A673 (cell line): ENCODE measurements around the gene ALDH1L2. TPM values are rescaled to one million over a fixed set of nuclear protein-coding genes. Genes with fewer than 3 reads are reported as not detected.

Experiments used
- BruUV-seq: library from RNA; stranded (reverse); fragments of 400-500 nt; replicated peaks from 2 replicates; lab custom pipeline; 2021; lab: Mats Ljungman, UMichigan
- CTCF ChIA-PET: fragments of 300-600 bp; sonication (Branson Sonifier 250); formaldehyde crosslinking; loops from one replicate; lab custom pipeline; 2022; ENCODE audit warnings: antibody characterized with exemption; lab: Charles Lee
- POLR2A ChIA-PET: fragments of 300-600 bp; sonication (Branson Sonifier 250); formaldehyde crosslinking; loops from one replicate; lab custom pipeline; 2022; ENCODE audit warnings: antibody characterized with exemption; ENCODE audit not compliant: low non-redundant PET; lab: Charles Lee
- DNase-seq: peaks from one replicate; pipeline ENCODE4 v3.0.0-alpha.2; 2015; ENCODE audit warnings: low spot score
- H3K27ac ChIP-seq: fragments of 200-600 bp; sonication (generic); 2 replicates; pipeline ENCODE4 v1.5.1; 2016; ENCODE audit warnings: mixed run types, low read depth, mild to moderate bottlenecking, mixed read lengths, antibody characterized with exemption, low read length; ENCODE audit not compliant: poor library complexity, severe bottlenecking
- H3K27me3 ChIP-seq: fragments of 200-600 bp; sonication (generic); replicated peaks from 2 replicates; pipeline ENCODE4 v1.6.1; 2017; ENCODE audit warnings: mixed run types, low read depth, mild to moderate bottlenecking, mixed read lengths, antibody characterized with exemption, low read length; ENCODE audit not compliant: insufficient read depth, poor library complexity
- H3K36me3 ChIP-seq: fragments of 200-600 bp; sonication (generic); 2 replicates; pipeline ENCODE4 v1.6.1; 2016; ENCODE audit warnings: mixed run types, mild to moderate bottlenecking, mixed read lengths, antibody characterized with exemption, low read length; ENCODE audit not compliant: insufficient read depth, poor library complexity, severe bottlenecking
- H3K4me1 ChIP-seq: fragments of 200-600 bp; sonication (generic); 2 replicates; pipeline ENCODE4 v1.6.1; 2017; ENCODE audit warnings: mixed run types, mild to moderate bottlenecking, mixed read lengths, antibody characterized with exemption, low read length; ENCODE audit not compliant: insufficient read depth, poor library complexity, severe bottlenecking
- H3K4me3 ChIP-seq: fragments of 200-600 bp; sonication (generic); 2 replicates; pipeline ENCODE4 v1.5.1; 2016; ENCODE audit warnings: low read depth, mixed run types, mild to moderate bottlenecking, mixed read lengths, low read length; ENCODE audit not compliant: poor library complexity, severe bottlenecking
- H3K9me3 ChIP-seq: fragments of 200-600 bp; sonication (generic); 2 replicates; pipeline ENCODE4 v1.6.1; 2016; ENCODE audit warnings: mixed run types, low read depth, mild to moderate bottlenecking, mixed read lengths, antibody characterized with exemption, low read length; ENCODE audit not compliant: poor library complexity, severe bottlenecking
- EZH2 ChIP-seq: fragments of 200-600 bp; sonication (generic); IDR thresholded peaks from 2 replicates; pipeline ENCODE4 v1.6.1; 2017; ENCODE audit warnings: borderline replicate concordance, low read depth, mild to moderate bottlenecking, mixed read lengths, antibody characterized with exemption, low read length; ENCODE audit not compliant: poor library complexity, severe bottlenecking
- intact Hi-C: fragments of 100-400 bp; cut with micrococcal nuclease; formaldehyde crosslinking; loops from one replicate; pipeline ENCODE4 v1.10.0; 2022; ENCODE audit not compliant: unreplicated experiment
- total RNA-seq: library from RNA; stranded (reverse); gene quantifications from 2 replicates; pipeline ENCODE4 v1.2.3, GENCODE V29; 2021
- TF ChIP-seq, protein P1 (sequence below): fragments of 300-800, 200-600 bp; sonication (generic); conservative IDR thresholded peaks from 2 replicates; pipeline ENCODE4 v1.5.1; 2017; ENCODE audit warnings: low read depth, mild to moderate bottlenecking, antibody characterized with exemption, low read length, moderate library complexity, mixed read lengths

ALDH1L2 gene
- total RNA-seq, 1 experiment from 2014 or later = 3.4 TPM

DNA sequence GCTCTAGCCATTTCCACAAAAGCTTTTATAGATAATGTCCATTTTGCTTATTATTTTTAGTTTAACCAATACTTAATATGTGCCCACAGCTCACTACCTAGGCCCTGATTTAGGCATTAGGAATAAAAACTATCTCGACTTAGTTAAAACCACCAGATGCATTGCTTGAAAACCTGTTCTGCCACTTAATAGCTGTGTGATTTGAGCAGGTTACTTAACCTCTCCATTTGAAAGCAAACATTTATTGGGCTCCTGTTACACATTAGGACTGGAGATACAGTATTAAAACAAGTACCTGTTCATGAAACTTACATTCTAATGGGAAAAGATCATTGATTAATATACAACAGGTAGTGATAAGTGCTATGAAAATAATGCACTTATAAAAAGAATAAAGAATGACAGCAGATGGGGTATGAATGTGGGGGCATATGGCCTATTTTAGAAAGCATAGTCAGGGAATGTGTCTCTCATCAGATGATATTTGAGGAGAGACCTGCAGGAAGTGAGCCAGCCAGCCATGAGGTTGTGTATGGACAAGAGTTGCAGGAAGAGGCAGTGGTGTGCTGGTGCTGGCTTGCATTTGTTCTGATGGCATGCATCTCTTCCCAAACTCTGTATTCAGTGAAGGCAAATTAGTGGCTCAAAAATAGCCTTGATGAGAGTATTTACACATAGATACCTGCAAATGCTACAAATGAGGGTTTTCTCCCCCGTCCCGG, 63.9 kb downstream of the ALDH1L2 start:
- BruUV-seq = no TSS peak
- Histone ChIP-seq H3K36me3 (no peaks in the 10 kb centered on the region), H3K9me3 (no peaks in the 10 kb centered on the region), H3K27me3 (no peaks in the 10 kb centered on the region), H3K27ac (no peak overlapping the region), H3K4me3 (no peak overlapping the region), H3K4me1 (no peaks in the 10 kb centered on the region)
- TF ChIP-seq, protein P1, sequence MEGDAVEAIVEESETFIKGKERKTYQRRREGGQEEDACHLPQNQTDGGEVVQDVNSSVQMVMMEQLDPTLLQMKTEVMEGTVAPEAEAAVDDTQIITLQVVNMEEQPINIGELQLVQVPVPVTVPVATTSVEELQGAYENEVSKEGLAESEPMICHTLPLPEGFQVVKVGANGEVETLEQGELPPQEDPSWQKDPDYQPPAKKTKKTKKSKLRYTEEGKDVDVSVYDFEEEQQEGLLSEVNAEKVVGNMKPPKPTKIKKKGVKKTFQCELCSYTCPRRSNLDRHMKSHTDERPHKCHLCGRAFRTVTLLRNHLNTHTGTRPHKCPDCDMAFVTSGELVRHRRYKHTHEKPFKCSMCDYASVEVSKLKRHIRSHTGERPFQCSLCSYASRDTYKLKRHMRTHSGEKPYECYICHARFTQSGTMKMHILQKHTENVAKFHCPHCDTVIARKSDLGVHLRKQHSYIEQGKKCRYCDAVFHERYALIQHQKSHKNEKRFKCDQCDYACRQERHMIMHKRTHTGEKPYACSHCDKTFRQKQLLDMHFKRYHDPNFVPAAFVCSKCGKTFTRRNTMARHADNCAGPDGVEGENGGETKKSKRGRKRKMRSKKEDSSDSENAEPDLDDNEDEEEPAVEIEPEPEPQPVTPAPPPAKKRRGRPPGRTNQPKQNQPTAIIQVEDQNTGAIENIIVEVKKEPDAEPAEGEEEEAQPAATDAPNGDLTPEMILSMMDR = no peak
- no peak for TF ChIP-seq EZH2
- POLR2A ChIA-PET = no interaction called here
- CTCF ChIA-PET = no interaction called here
- intact Hi-C loops = no loop called here
- DNase-seq = no peak

GRCh38 chr12:105018776-105019175, 65.5 kb downstream of the ALDH1L2 start:
- ChIA-PET CTCF (no interaction called here), POLR2A (no interaction called here)
- no peak for DNase-seq
- Histone ChIP-seq H3K4me1 (no peaks in the 10 kb centered on the region), H3K27me3 (no peaks in the 10 kb centered on the region), H3K27ac (no peak overlapping the region), H3K9me3 (no peaks in the 10 kb centered on the region), H3K36me3 (no peaks in the 10 kb centered on the region), H3K4me3 (no peak overlapping the region)
- no TSS peak for BruUV-seq
- TF ChIP-seq, protein P1 = no peak
- TF ChIP-seq EZH2 = no peak
- intact Hi-C loops = no loop called here

DNA sequence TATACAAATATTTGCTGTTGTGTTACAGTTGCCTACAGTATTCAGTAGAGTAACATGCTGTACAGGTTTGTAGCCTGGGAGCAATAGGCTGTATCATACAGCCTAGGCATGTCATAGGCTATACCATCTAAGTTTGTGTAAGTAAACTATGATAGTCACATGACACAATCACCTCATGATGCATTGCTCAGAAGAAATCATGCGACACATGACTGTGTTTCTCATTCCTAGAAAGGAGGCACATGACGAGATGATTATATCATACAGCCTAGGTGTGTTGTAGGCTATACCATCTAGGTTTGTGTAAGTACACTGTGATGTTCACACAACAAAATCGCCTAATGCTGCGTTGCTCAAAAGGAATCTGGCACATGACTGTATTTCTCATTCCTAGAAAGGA, 66.2 kb downstream of the ALDH1L2 start:
- Histone ChIP-seq H3K27me3 (no peaks in the 10 kb centered on the region), H3K4me1 (no peaks in the 10 kb centered on the region), H3K27ac (no peak overlapping the region), H3K4me3 (no peak overlapping the region), H3K9me3 (no peaks in the 10 kb centered on the region), H3K36me3 (no peaks in the 10 kb centered on the region)
- intact Hi-C loops = no loop called here
- TF ChIP-seq, protein P1 = no peak
- no peak for TF ChIP-seq EZH2
- ChIA-PET POLR2A (no interaction called here), CTCF (no interaction called here)
- no peak for DNase-seq
- no TSS peak for BruUV-seq
